Endothelial cell of umbilical vein (primary cell): ENCODE data around the gene LAMC3.

Source experiments
- EZH2 ChIP-seq: IDR thresholded peaks from 2 replicates; pipeline ENCODE4 v1.6.1; 2012; ENCODE audit warnings: borderline replicate concordance, low read depth, mild to moderate bottlenecking, moderate library complexity, low read length, inconsistent platforms; ENCODE audit not compliant: severe bottlenecking
- FOS ChIP-seq: IDR thresholded peaks from 2 replicates; pipeline ENCODE4 v1.6.1; 2011; ENCODE audit warnings: mild to moderate bottlenecking, low read length, moderate library complexity, borderline replicate concordance; ENCODE audit not compliant: insufficient read depth
- GATA2 ChIP-seq: IDR thresholded peaks from 2 replicates; pipeline ENCODE4 v1.7.0; 2011; ENCODE audit warnings: low read depth, mild to moderate bottlenecking, moderate library complexity, mixed read lengths, low read length; ENCODE audit not compliant: insufficient read length, insufficient read depth
- JUN ChIP-seq: IDR thresholded peaks from 2 replicates; pipeline ENCODE4 v1.6.1; 2011; ENCODE audit warnings: borderline replicate concordance, low read depth; ENCODE audit not compliant: insufficient read length, insufficient read depth
- MAX ChIP-seq: IDR thresholded peaks from 2 replicates; pipeline ENCODE4 v1.6.1; 2011; ENCODE audit not compliant: insufficient read depth, insufficient read length
- MYC ChIP-seq: IDR thresholded peaks from one replicate; pipeline ENCODE4 v1.6.1; 2011; ENCODE audit warnings: mild to moderate bottlenecking, low read depth, low read length
- POLR2A ChIP-seq: IDR thresholded peaks from 2 replicates; pipeline ENCODE4 v1.6.1; 2012; ENCODE audit warnings: low read depth, mild to moderate bottlenecking, control low read depth, low read length
- POLR2AphosphoS5 ChIP-seq: IDR thresholded peaks from 2 replicates; pipeline ENCODE4 v1.6.1; 2012; ENCODE audit warnings: low read depth, mild to moderate bottlenecking, control low read depth, low read length, moderate library complexity; ENCODE audit not compliant: insufficient read depth
- TF ChIP-seq, protein P1 (sequence below), 2 donors: IDR thresholded peaks; 1 replicate in 1 of 2; 2 replicates in 1 of 2; pipeline ENCODE4 v1.5.1; 2011; ENCODE audit warnings: low read length in 2 of 2, mild to moderate bottlenecking in 2 of 2, moderate library complexity in 2 of 2, control low read depth in 1 of 2, inconsistent platforms in 1 of 2, low read depth in 1 of 2; ENCODE audit not compliant: insufficient read depth in 1 of 2; ENCODE audit errors: extremely low read depth in 1 of 2

DNA sequence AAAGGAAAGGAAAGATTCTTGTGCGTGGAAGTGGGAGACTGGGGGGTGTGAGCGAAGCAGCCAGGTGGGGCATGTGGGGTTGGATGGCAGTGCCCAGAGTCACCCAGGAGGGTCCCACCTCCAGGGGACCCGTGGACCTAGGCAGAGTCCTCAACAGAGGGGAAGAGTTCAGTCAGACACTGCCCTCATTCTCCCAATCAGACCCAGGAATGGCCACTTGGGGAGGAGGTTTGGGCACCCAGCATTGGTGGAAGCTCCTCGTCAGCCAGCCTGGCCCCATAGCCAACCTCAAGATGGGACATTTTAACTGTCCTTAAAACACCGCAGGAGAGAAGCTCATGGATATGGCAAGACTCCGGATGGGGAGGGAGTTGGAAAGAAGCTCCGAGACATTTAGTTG is 21.9 kb upstream of the LAMC3 start:
- TF ChIP-seq, protein P1, sequence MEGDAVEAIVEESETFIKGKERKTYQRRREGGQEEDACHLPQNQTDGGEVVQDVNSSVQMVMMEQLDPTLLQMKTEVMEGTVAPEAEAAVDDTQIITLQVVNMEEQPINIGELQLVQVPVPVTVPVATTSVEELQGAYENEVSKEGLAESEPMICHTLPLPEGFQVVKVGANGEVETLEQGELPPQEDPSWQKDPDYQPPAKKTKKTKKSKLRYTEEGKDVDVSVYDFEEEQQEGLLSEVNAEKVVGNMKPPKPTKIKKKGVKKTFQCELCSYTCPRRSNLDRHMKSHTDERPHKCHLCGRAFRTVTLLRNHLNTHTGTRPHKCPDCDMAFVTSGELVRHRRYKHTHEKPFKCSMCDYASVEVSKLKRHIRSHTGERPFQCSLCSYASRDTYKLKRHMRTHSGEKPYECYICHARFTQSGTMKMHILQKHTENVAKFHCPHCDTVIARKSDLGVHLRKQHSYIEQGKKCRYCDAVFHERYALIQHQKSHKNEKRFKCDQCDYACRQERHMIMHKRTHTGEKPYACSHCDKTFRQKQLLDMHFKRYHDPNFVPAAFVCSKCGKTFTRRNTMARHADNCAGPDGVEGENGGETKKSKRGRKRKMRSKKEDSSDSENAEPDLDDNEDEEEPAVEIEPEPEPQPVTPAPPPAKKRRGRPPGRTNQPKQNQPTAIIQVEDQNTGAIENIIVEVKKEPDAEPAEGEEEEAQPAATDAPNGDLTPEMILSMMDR (IDR thresholded peaks at IDR 0.05; ENCODE audit: extremely low read depth in 1 of 2, insufficient read depth in 1 of 2, low read depth in 1 of 2, low read length in 2 of 2), result no peak
- TF ChIP-seq GATA2 (no peak), POLR2A (no peak), MYC (no peak), POLR2AphosphoS5 (no peak), MAX (no peak), EZH2 (no peak), FOS (no peak), JUN (no peak)
